Measurements from ENCODE around the gene KIAA0040.

Gene KIAA0040

GRCh38 chr1:175192630-175193526, at the start of gene KIAA0040:
Gene KIAA0040, minus strand, starts transcription at chr1:175192776. Its CDS starts 31,763 bp downstream, at chr1:175161013.
- no peak for DNase-seq (ENCODE audit: low read depth)

- no peak for DNase-seq (ENCODE audit: low read depth)
Measured at GRCh38 chr1:175237389-175237788, 44.8 kb upstream of the KIAA0040 start.

GRCh38 chr1:175234639-175235038, 42.1 kb upstream of the KIAA0040 start:
- no peak for DNase-seq (ENCODE audit: low read depth)

GRCh38 chr1:175232335-175232734, 39.8 kb upstream of the KIAA0040 start:
- DNase-seq (ENCODE audit: low read depth), result no peak

GRCh38 chr1:175225805-175226129, 33.2 kb upstream of the KIAA0040 start:
- DNase-seq (ENCODE audit: low read depth), result no peak

GRCh38 chr1:175222296-175222938, 29.8 kb upstream of the KIAA0040 start:
- DNase-seq (ENCODE audit: low read depth), result no peak

GRCh38 chr1:175221557-175222175, 29.1 kb upstream of the KIAA0040 start:
- no peak for DNase-seq (ENCODE audit: low read depth)

- DNase-seq (ENCODE audit: low read depth), result no peak
Measured at GRCh38 chr1:175220853-175221556, 28.4 kb upstream of the KIAA0040 start.

- DNase-seq (ENCODE audit: low read depth), result no peak
Measured at GRCh38 chr1:175219774-175220173, 27.2 kb upstream of the KIAA0040 start.

- no peak for DNase-seq (ENCODE audit: low read depth)
Measured at GRCh38 chr1:175218786-175219434, 26.3 kb upstream of the KIAA0040 start.

- no peak for DNase-seq (ENCODE audit: low read depth)
Measured at GRCh38 chr1:175217721-175218531, 25.4 kb upstream of the KIAA0040 start.

GRCh38 chr1:175216444-175216843, 23.9 kb upstream of the KIAA0040 start:
- no peak for DNase-seq (ENCODE audit: low read depth)

- no peak for DNase-seq (ENCODE audit: low read depth)
Measured at GRCh38 chr1:175211656-175212055, 19.1 kb upstream of the KIAA0040 start.

GRCh38 chr1:175210744-175211143, 18.2 kb upstream of the KIAA0040 start:
- no peak for DNase-seq (ENCODE audit: low read depth)

GRCh38 chr1:175209493-175209921, 16.9 kb upstream of the KIAA0040 start:
- DNase-seq (ENCODE audit: low read depth), result no peak

- DNase-seq (ENCODE audit: low read depth), result no peak
Measured at GRCh38 chr1:175208773-175209492, 16.4 kb upstream of the KIAA0040 start.

GRCh38 chr1:175207971-175208370, 15.4 kb upstream of the KIAA0040 start:
- no peak for DNase-seq (ENCODE audit: low read depth)

GRCh38 chr1:175206687-175207086, 14.1 kb upstream of the KIAA0040 start:
- no peak for DNase-seq (ENCODE audit: low read depth)

- no peak for DNase-seq (ENCODE audit: low read depth)
Measured at GRCh38 chr1:175204330-175204729, 11.8 kb upstream of the KIAA0040 start.

- no peak for DNase-seq (ENCODE audit: low read depth)
Measured at GRCh38 chr1:175203570-175204068, 11.0 kb upstream of the KIAA0040 start.
